Type B pancreatic cell (in vitro differentiated cells): Measurements from ENCODE around the gene CMAS. TPM values are rescaled to one million over a fixed set of nuclear protein-coding genes. Genes with fewer than 3 reads are reported as not detected.
A peak's percentile ranks its signal among the peaks of the same experiment; 100 is the strongest.

Experiments
- DNase-seq: peaks from one replicate; pipeline ENCODE4 v3.0.0; 2021; ENCODE audit warnings: mixed read lengths; ENCODE audit not compliant: unreplicated experiment; ENCODE audit errors: extremely low spot score
- H3K27ac Mint-ChIP-seq: 2 replicates; pipeline ENCODE4 v1.8.0; 2021; ENCODE audit warnings: mild to moderate bottlenecking, mixed read lengths
- H3K27me3 Mint-ChIP-seq: 2 replicates; pipeline ENCODE4 v1.8.0; 2021; ENCODE audit warnings: mixed read lengths
- H3K36me3 Mint-ChIP-seq: 2 replicates; pipeline ENCODE4 v1.8.0; 2021; ENCODE audit warnings: mixed read lengths
- H3K4me1 Mint-ChIP-seq: one replicate; pipeline ENCODE4 v1.8.0; 2021; ENCODE audit warnings: mixed read lengths; ENCODE audit not compliant: unreplicated experiment
- H3K4me3 Mint-ChIP-seq: 2 replicates; pipeline ENCODE4 v1.8.0; 2021; ENCODE audit warnings: mild to moderate bottlenecking, mixed read lengths
- H3K9me3 Mint-ChIP-seq: 2 replicates; pipeline ENCODE4 v1.8.0; 2021; ENCODE audit warnings: mixed read lengths
- total RNA-seq: library from RNA; stranded (reverse); gene quantifications from 2 replicates; pipeline ENCODE4 v1.2.1, GENCODE V29; 2021; ENCODE audit warnings: low replicate concordance
- TF ChIP-seq, protein P1 (sequence below): fragments of 200-600 bp; sonication (generic); conservative IDR thresholded peaks from 2 replicates; pipeline ENCODE4 v1.5.0; 2021; ENCODE audit warnings: antibody characterized with exemption, mild to moderate bottlenecking

CMAS gene
- total RNA-seq, 1 donor from 2014 or later = 33.3 TPM

DNA sequence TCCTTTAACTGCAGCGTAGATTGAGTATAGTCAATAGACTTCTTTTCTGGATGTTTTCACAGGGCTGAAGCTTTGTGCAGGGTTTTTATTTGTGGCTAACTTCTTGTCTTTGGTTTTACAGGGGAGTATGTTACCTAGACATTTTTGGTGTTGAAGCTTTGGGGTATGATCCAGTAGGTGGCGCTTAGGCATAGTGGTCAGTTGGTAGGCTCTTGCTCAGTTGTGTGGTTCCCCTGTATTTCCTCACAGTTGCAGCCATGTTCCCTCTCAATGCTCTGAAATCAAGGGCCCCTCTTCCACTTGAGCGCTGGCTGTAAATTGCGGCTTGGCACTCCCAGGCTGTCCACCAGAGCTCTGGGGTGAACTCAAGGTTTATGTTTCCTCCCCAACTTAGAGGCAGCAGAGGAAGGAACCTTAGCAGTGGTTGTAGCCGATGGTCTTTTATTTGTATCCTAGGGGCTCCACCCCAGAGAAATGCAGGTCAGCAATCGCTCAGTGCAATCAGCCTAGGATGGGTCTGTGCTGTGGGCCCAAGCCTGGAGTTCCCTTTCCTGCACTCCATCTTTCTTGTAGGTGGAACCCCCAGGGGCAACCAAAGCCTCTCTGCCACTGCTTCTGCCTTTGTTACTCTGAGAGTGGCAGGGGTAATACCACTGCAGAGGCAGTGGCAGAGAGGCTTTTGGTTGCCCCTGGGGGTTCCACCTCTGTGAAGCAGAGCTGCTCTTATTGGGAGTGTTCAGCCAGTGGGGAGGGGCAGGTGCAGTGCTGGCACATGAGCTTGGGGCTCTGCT, 55.1 kb downstream of the CMAS start:
- Mint-ChIP-seq H3K27ac (no peak overlapping the region), H3K27me3 (peaks cover 25% of the 10 kb centered on the region)
- no peak for DNase-seq

DNA sequence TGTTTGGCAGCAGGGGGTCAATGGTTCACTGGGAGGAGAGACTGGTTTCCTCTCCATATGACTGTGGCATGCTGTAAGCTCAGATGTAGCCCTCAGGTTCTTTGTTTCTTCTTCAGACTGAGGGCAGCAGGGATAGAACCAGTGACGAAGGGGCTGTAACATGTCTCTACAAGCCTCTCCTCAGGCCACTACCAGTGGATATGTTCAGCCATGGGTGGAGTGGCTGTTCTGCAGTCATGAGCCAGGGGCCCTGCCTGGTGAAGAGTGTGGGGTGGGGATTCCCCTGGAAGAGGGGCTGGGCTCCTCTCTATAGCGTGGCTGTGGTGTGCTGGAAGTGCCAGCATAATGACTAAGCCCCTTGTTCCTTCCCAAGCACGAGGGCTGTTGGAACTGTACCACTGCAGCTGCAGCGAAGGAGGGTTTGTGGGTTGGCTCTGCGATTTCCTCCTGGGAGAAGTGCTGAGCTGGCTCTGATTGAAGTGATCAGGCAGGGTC, 55.8 kb downstream of the CMAS start:
- Mint-ChIP-seq H3K36me3 (no peaks in the 10 kb centered on the region), H3K4me3 (no peak overlapping the region), H3K27ac (no peak overlapping the region), H3K9me3 (no peaks in the 10 kb centered on the region), H3K4me1 (no peaks in the 10 kb centered on the region), H3K27me3 (peaks cover 25% of the 10 kb centered on the region)
- no peak for DNase-seq
- TF ChIP-seq, protein P1, sequence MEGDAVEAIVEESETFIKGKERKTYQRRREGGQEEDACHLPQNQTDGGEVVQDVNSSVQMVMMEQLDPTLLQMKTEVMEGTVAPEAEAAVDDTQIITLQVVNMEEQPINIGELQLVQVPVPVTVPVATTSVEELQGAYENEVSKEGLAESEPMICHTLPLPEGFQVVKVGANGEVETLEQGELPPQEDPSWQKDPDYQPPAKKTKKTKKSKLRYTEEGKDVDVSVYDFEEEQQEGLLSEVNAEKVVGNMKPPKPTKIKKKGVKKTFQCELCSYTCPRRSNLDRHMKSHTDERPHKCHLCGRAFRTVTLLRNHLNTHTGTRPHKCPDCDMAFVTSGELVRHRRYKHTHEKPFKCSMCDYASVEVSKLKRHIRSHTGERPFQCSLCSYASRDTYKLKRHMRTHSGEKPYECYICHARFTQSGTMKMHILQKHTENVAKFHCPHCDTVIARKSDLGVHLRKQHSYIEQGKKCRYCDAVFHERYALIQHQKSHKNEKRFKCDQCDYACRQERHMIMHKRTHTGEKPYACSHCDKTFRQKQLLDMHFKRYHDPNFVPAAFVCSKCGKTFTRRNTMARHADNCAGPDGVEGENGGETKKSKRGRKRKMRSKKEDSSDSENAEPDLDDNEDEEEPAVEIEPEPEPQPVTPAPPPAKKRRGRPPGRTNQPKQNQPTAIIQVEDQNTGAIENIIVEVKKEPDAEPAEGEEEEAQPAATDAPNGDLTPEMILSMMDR = no peak

More for the DNA sequence above, 55.1 kb downstream of the CMAS start:
- H3K4me3 Mint-ChIP-seq = no peak overlapping the region
- H3K36me3 Mint-ChIP-seq = no peaks in the 10 kb centered on the region
- no peaks in the 10 kb centered on the region for H3K9me3 Mint-ChIP-seq
- no peaks in the 10 kb centered on the region for H3K4me1 Mint-ChIP-seq
- TF ChIP-seq, protein P1 = peak; percentile 72

DNA sequence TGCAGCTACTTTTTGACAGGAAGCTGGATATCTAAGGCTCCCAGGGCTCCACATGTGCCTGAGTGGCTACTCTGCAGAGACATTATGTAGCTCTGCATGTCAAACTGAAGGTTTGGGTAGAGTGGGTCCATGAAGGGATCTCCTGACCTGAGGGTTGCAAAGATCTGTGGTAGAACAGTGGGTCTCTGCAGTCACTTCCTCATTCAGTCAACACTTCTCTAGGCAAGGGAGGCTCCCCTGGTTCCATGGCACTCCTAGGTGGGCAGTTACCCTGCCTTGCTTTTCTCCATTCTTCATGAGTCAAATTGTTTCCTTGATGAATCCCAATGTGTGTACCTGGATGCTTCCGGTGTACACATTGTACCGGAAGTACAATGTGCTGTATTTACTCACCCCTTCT, 57.4 kb downstream of the CMAS start:
- DNase-seq = no peak
- Mint-ChIP-seq H3K4me3 (no peak overlapping the region), H3K4me1 (no peaks in the 10 kb centered on the region), H3K27me3 (peaks cover 20% of the 10 kb centered on the region), H3K36me3 (peaks cover 2% of the 10 kb centered on the region), H3K27ac (no peak overlapping the region), H3K9me3 (no peaks in the 10 kb centered on the region)
- TF ChIP-seq, protein P1 = no peak

DNA sequence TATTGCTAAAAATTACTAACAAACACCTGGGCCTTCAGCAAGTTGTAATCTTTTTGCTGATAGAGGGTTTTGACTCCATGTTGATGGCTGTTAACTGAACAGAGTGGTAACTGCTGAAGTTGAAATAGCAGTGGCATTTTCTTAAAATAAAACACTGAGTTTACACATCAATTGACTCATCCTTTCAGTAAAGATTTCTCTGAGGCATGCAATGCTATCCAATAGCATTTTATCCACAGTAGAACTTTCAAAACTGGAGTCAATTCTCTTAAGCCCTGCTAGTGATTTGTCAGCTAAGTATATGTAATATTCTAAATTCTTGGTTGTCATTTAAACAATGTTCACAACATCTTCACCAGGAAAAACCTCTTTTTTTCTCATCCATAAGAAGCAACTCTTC, 59.5 kb downstream of the CMAS start:
- H3K4me3 Mint-ChIP-seq = no peak overlapping the region
- peaks cover 21% of the 10 kb centered on the region for H3K27me3 Mint-ChIP-seq
- H3K36me3 Mint-ChIP-seq = peaks cover 7% of the 10 kb centered on the region
- H3K9me3 Mint-ChIP-seq = no peaks in the 10 kb centered on the region
- no peak overlapping the region for H3K27ac Mint-ChIP-seq
- no peak for DNase-seq
- TF ChIP-seq, protein P1 = no peak
- H3K4me1 Mint-ChIP-seq = no peaks in the 10 kb centered on the region

DNA sequence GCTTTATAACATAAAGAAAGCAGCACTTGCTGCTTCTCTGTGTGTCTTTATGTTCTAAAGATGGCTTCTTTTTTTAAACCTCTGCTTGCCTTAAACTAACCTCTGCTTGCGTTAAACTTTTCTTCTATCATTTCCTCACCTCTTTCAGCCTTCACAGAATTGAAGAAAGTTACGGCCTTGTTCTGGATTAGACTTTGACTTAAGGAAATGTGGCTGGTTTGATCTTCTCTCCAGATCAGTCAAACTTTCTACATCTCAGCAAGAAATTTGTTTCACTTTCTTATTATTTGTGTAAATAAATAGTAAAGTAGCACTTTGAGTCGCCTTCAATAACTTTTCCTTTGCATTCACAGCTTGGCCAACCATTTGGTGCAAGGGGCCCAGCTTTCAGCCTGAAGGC, 64.2 kb downstream of the CMAS start:
- no peak for DNase-seq
- peaks cover 26% of the 10 kb centered on the region for H3K27me3 Mint-ChIP-seq
- H3K27ac Mint-ChIP-seq = no peak overlapping the region
- no peaks in the 10 kb centered on the region for H3K9me3 Mint-ChIP-seq
- no peaks in the 10 kb centered on the region for H3K4me1 Mint-ChIP-seq
- H3K36me3 Mint-ChIP-seq = peaks cover 7% of the 10 kb centered on the region
- TF ChIP-seq, protein P1 = no peak
- H3K4me3 Mint-ChIP-seq = no peak overlapping the region

Other genes with a start within 250 kb of the CMAS start
- gene ABCC9, start 104.8 kb upstream of the CMAS start, total RNA-seq = 2.6 and 7.8 TPM in 2 replicates